MCF 10A (cell line): ENCODE data around the gene NXPH3. TPM values are rescaled to one million over a fixed set of nuclear protein-coding genes. Genes with fewer than 3 reads are reported as not detected.

Source experiments
- BruUV-seq: library from RNA; stranded (reverse); fragments of 400-500 nt; replicated peaks from 2 replicates; lab custom pipeline; 2021; lab: Mats Ljungman, UMichigan
- CTCF ChIA-PET: fragments of 300-600 bp; sonication (Branson Sonifier 250); formaldehyde crosslinking; extraction: SDS; loops from one replicate; lab custom pipeline; 2021; ENCODE audit warnings: antibody characterized with exemption, inconsistent platforms; lab: Yijun Ruan, JAX
- POLR2A ChIA-PET: fragments of 300-600, 350-650 bp; sonication (Branson Sonifier 250); formaldehyde crosslinking; extraction: SDS; loops from one replicate; lab custom pipeline; 2020; ENCODE audit warnings: antibody characterized with exemption, inconsistent platforms; lab: Yijun Ruan, JAX
- DNase-seq: peaks from one replicate; pipeline ENCODE4 v3.0.0-alpha.2; 2018; ENCODE audit not compliant: unreplicated experiment
- H3K27ac Mint-ChIP-seq: one replicate; pipeline ENCODE4 v1.8.0; 2022; ENCODE audit warnings: mild to moderate bottlenecking, low read depth, mixed read lengths; ENCODE audit not compliant: unreplicated experiment
- H3K27me3 Mint-ChIP-seq: one replicate; pipeline ENCODE4 v1.8.0; 2022; ENCODE audit warnings: mixed read lengths; ENCODE audit not compliant: insufficient read depth, unreplicated experiment
- H3K36me3 Mint-ChIP-seq: one replicate; pipeline ENCODE4 v1.8.0; 2022; ENCODE audit warnings: mild to moderate bottlenecking, moderate library complexity, mixed read lengths; ENCODE audit not compliant: insufficient read depth, unreplicated experiment
- H3K4me1 Mint-ChIP-seq: one replicate; pipeline ENCODE4 v1.8.0; 2022; ENCODE audit warnings: mixed read lengths; ENCODE audit not compliant: insufficient read depth, unreplicated experiment
- H3K4me3 Mint-ChIP-seq: one replicate; pipeline ENCODE4 v1.8.0; 2022; ENCODE audit warnings: mild to moderate bottlenecking, moderate library complexity, mixed read lengths; ENCODE audit not compliant: unreplicated experiment
- H3K9me3 Mint-ChIP-seq: one replicate; pipeline ENCODE4 v1.8.0; 2022; ENCODE audit warnings: mixed read lengths; ENCODE audit not compliant: unreplicated experiment
- CTCF ChIP-seq: fragments of 200-600 bp; IDR thresholded peaks from one replicate; pipeline ENCODE4 v1.8.0; 2022; ENCODE audit warnings: antibody characterized with exemption, mild to moderate bottlenecking; ENCODE audit not compliant: unreplicated experiment
- intact Hi-C: fragments of 100-400 bp; cut with micrococcal nuclease; formaldehyde crosslinking; loops from 2 replicates; pipeline ENCODE4 v1.14.1; 2022
- total RNA-seq: library from RNA; stranded (reverse); gene quantifications from 2 replicates; pipeline ENCODE4 v1.2.3, GENCODE V29; 2022

The NXPH3 gene
- total RNA-seq, 1 experiment from 2014 or later, result not detected

GRCh38 chr17:49554694-49555494 is 20.8 kb upstream of the NXPH3 start:
- CTCF ChIA-PET, result interaction anchor here (0.6 to 9.8 kb wide), 32 partner anchors 7 to 419 kb away, joined by 3 to 165 read pairs (median 6); partner anchors contain the start of genes NGFR and PHB1
- Mint-ChIP-seq H3K4me1 (peaks cover 20% of the 10 kb centered on the region), H3K4me3 (no peak overlapping the region), H3K27ac (no peak overlapping the region), H3K27me3 (peaks cover 11% of the 10 kb centered on the region), H3K36me3 (no peaks in the 10 kb centered on the region), H3K9me3 (no peaks in the 10 kb centered on the region)
- BruUV-seq, result no TSS peak
- DNase-seq, result no peak
- TF ChIP-seq CTCF, result no peak
- intact Hi-C loops, result no loop called here
- POLR2A ChIA-PET, result interaction anchor here (1.6 kb wide), 1 partner anchor 58 kb away, joined by 8 read pairs; no protein-coding TSS in a partner anchor

- DNase-seq, result no peak
- CTCF ChIA-PET, result interaction anchor here (0.5 to 9.8 kb wide), 68 partner anchors 8 to 785 kb away, joined by 3 to 165 read pairs (median 5); partner anchors contain the start of genes NGFR, PHB1 and SLC35B1
- POLR2A ChIA-PET, result interaction anchor here (0.6 to 1.8 kb wide), 6 partner anchors 10 to 152 kb away, joined by 3 to 8 read pairs (median 4); partner anchors contain the start of genes NGFR and SLC35B1
- intact Hi-C loops, result loop anchor here (1.0 to 2.0 kb wide), 3 partner anchors 59 to 240 kb away; no protein-coding TSS in a partner anchor
- no peak overlapping the region for H3K27ac Mint-ChIP-seq
- no TSS peak for BruUV-seq
- H3K4me3 Mint-ChIP-seq, result no peak overlapping the region
- H3K9me3 Mint-ChIP-seq, result no peaks in the 10 kb centered on the region
- TF ChIP-seq CTCF, result no peak
- H3K4me1 Mint-ChIP-seq, result peaks cover 20% of the 10 kb centered on the region
- no peaks in the 10 kb centered on the region for H3K36me3 Mint-ChIP-seq
- H3K27me3 Mint-ChIP-seq, result peaks cover 11% of the 10 kb centered on the region
Measured at GRCh38 chr17:49555495-49556222, 20.0 kb upstream of the NXPH3 start.

DNA sequence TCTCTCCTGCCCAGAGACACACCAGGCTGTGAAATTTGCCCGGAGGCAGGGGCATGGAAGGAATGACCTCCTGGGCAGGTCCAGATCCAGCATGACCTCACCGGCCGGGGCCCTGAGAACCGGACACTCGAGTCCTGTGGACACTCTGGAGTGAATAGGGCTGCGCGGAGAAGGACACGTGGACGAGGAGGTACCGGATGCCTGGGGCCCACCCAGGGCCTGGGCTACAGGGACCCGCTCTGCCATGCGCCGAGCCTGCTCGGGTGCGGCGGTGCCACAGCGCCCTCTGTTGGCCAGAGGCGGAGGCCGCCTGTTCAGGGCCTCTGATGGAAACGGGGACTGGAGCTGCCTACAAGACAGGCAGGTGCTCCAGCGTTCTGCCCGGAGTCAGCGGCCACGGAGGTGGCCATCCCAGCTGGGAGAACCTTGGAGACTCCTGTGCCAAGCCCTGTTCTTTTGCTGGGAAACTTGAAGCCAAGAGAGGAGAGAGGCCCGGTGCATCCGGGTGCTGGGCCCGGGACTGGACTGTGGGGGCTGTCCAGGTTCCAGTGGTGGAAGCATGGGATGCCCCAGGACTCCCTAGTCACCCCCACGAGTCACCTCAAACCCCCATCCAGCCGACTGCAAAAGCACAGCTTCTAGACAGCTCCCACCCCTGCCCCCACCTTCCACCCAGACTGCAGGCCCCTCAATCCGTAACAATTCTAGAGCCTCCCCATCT is 19.3 kb upstream of the NXPH3 start:
- Mint-ChIP-seq H3K4me3 (no peak overlapping the region), H3K27ac (no peak overlapping the region), H3K4me1 (peaks cover 20% of the 10 kb centered on the region), H3K27me3 (peaks cover 11% of the 10 kb centered on the region), H3K9me3 (no peaks in the 10 kb centered on the region), H3K36me3 (no peaks in the 10 kb centered on the region)
- TF ChIP-seq CTCF, result peak; percentile 98
- intact Hi-C loops, result loop anchor here (1.0 to 2.0 kb wide), 3 partner anchors 60 to 241 kb away; no protein-coding TSS in a partner anchor
- BruUV-seq, result no TSS peak
- ChIA-PET POLR2A (interaction anchor here (0.6 to 2.0 kb wide), 12 partner anchors 9 to 500 kb away, joined by 3 to 8 read pairs (median 3); partner anchors contain the start of genes ITGA3, NGFR and SLC35B1), CTCF (interaction anchor here (0.5 to 9.8 kb wide), 86 partner anchors 9 to 785 kb away, joined by 3 to 165 read pairs (median 5); partner anchors contain the start of genes NGFR, PHB1 and SLC35B1)
- DNase-seq, result peak; percentile 63
